ENCODE results near the gene TENT5C. TPM values are rescaled to one million over a fixed set of nuclear protein-coding genes. Genes with fewer than 3 reads are reported as not detected.

The TENT5C gene
- total and polyA plus RNA-seq, 2 of the 8 experiments (the other 6 are each of a cell fraction or from before 2014, with no cell fraction given) = 0.38 to 0.99 TPM

- TF ChIP-seq EZH2 (IDR thresholded peaks at IDR 0.05; ENCODE audit: low read depth, low read length, severe bottlenecking) = no peak
- TF ChIP-seq POLR2AphosphoS5 (IDR thresholded peaks at IDR 0.05; ENCODE audit: low read depth, low read length) = no peak
These were observed 59.9 kb downstream of the TENT5C start (continued) for GRCh38 chr1:117665556-117666270.
